NCI-H2029 (cell line): Measurements from ENCODE around the gene ADGRA1.
"Not testable (repeated sequence)": the region's sequence is repeated elsewhere in the genome, so short reads cannot be mapped to it uniquely, and the experiment has no call there.

ENCODE experiments used
- DNase-seq: peaks from one replicate; lab custom pipeline; 2025; lab: John Stamatoyannopoulos, UW

Gene ADGRA1, protein sequence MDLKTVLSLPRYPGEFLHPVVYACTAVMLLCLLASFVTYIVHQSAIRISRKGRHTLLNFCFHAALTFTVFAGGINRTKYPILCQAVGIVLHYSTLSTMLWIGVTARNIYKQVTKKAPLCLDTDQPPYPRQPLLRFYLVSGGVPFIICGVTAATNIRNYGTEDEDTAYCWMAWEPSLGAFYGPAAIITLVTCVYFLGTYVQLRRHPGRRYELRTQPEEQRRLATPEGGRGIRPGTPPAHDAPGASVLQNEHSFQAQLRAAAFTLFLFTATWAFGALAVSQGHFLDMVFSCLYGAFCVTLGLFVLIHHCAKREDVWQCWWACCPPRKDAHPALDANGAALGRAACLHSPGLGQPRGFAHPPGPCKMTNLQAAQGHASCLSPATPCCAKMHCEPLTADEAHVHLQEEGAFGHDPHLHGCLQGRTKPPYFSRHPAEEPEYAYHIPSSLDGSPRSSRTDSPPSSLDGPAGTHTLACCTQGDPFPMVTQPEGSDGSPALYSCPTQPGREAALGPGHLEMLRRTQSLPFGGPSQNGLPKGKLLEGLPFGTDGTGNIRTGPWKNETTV

DNA sequence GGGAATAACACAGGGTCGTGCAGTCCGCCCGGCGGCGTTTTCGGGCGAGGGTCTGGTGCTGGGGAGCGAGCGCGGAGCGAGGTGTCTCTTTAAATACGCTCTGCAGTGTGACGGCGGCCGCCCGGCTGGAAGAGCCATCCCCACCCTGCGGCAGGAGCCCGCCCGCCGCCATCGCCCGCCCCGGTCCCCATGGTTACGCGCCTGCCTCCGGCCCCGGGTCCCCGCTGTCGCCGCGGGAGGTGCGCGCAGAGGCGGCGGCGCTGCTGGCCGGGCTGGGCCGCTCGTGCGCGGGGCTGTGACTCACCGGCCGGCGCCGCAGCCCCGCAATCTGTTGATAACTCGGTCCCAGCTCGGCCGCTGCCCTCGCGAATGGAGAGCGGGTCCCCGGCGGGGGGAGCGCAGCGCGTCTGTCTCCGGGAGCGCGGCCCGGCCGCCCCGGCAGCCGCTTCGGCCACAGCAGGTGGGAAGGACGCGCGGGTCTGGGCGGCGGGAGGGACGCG is at the start of gene ADGRA1:
TSS of gene ADGRA1 (plus strand) at position 246 of the 500 bp plus-strand sequence. CDS start 986 bp downstream, outside the sequence.
- DNase-seq: no peak

DNA sequence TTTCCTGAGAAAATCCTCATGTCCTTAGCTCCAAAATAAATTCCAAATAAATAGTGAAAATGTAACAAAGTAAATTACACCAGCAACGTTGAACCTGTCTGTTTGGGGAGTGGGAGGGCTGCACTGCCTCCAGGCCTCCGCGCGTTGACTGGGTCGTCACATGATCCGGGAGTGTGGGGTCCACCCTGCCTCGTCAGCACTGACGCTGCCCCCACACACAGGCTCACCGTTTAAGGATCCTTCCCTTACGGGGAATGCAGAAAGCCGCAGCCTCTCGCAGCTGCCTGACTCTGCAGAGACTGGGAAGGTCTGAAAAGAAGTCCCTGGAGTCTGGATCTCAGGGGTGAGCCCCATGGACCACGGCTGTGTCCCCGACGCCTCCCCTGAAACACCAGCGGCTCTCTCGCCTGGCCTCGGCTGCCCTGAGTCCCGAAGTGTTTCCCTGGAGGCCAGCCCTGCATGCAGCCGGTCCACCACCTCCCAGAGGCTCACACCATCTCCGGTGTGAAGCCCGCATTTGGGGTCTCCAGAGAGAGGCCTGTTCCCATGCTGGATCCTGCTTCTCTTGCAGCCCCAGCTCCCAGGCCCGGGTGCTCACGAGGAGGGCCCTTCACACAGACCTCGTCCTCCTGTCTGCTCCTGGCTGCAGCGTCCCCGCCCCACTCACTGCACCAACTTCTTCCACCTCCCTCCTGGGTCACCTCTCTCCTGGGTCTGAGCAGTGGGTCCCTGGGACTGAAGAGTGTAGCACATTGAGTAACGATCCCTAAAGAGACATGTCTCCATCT is 49.5 kb upstream of the ADGRA1 start:
- no peak for DNase-seq

DNA sequence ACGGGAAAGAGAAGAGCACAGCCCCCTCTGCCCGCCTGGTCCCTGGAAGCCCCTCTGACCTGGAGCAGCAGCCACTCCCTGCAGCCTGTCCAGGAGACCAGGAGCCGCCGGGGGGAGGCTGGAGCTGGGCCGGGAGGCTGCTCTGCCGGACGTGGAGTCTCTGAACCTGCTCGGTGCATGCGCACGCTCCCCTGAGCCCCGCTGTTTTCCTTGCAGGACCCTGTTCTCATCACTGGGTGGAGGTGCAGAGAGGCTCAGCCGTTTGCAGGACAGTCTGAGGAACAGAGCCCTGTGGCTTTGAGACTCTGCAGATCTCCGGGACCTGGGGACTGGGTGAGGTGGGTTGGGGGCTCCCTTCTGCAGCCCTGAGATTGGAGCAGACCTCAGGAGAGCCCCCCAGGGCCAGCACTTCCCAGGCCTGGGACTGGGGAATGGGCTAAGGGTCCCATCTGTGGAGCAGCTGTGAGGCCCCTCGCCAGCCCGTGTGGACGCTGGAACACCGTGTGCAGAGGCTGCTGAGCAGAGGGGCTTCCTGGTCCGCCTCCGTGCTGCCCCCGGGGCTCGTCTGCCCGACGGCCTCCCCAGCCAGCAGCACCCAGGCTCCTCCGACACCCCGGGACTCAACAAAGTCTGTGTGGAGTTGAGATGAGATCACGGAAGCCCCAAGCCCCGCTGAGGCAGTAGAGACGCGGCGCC is 48.5 kb upstream of the ADGRA1 start:
- DNase-seq: no peak

DNA sequence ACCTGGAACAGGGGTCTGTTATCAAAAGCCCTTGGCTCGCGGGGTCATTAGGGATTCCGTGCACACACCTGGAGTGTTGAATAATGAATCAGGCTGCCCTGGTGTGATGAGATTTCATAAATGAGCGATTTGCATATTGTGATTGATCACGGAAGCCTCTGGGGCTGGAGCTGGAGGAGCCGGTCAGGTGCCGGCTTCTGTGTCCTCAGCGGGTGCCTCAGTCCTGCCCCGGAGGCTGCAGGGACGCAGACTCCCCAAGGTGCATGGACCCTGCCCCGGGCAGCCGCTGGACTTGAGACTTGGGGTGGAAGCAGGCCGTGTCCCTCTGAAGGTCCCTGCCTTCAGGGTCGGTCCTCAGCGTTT is 47.9 kb upstream of the ADGRA1 start:
- no peak for DNase-seq

DNA sequence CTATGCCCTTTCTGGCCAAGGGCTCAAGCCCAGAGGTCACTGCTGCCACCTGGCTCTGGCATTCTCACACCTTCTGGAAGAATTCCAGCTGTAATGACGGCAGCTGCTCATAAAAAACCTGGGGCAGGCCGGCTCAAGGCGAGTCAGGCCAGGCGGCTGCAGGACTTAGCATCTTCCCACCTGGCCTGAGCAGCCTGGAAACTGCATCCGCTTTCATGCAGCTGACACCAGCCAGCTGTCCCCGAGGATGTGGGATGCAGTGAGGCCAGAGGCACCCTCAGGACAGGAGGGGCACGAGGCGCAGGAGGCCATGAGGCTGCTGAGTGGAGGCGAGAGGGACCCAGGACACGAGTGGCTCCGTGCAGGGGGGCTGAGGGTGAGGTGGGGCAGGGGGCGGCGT is 47.5 kb upstream of the ADGRA1 start:
- DNase-seq: no peak

DNA sequence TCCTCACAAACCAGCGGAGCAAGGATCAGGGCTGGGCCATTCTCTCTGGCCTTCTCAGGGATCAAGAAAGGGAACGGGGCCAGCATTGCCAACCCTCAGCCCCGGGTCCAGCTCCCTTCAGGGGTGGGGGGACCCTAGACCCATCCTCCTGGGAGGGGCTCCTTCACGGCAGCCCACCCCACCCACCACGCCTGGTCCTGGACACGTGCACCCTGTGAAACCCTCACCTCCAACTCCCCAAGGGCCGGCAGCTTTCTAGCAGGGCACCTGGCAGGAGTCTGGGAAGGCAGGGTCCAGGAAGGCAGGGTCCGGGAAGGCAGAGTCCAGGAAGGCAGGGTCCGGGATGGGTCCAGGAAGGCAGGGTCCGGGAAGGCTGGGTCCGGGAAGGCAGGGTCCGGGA is 46.6 kb upstream of the ADGRA1 start:
- DNase-seq: no peak

DNA sequence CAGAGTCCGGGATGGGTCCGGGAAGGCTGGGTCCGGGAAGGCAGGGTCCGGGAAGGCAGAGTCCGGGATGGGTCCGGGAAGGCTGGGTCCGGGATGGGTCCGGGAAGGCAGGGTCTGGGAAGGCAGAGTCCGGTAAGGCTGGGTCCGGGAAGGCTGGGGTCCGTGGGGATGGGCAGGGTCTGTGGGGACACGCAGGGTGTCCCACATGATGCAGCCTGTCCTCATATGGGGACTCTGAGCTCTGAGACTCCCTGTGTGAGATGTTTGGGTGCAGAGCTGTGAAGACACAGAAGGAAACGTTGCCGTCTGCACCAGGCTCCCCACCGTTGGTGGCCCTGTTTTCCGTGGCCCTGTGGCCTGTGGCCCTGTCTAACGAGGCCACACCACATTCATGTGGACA is 45.7 kb upstream of the ADGRA1 start:
- DNase-seq: no peak

DNA sequence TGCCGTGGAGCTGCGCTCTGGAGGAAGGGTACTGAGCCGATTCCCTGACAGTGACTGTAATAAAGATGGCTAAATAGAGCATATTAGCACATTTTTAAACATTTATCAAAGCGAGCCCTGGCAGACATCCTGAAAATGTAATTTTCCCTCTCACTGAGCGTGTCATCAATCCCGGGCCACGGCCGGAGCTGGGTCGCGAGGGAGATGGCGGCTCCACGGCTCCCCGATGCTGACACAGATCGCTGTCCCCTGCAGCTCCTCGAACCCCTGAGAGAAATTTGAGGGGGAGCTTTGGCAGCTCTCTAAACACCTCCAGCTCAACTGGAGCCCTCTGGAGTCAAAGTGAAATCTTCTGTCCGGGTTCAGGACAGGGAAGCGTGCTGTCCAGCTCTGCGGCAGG is 44.9 kb upstream of the ADGRA1 start:
- DNase-seq: no peak

DNA sequence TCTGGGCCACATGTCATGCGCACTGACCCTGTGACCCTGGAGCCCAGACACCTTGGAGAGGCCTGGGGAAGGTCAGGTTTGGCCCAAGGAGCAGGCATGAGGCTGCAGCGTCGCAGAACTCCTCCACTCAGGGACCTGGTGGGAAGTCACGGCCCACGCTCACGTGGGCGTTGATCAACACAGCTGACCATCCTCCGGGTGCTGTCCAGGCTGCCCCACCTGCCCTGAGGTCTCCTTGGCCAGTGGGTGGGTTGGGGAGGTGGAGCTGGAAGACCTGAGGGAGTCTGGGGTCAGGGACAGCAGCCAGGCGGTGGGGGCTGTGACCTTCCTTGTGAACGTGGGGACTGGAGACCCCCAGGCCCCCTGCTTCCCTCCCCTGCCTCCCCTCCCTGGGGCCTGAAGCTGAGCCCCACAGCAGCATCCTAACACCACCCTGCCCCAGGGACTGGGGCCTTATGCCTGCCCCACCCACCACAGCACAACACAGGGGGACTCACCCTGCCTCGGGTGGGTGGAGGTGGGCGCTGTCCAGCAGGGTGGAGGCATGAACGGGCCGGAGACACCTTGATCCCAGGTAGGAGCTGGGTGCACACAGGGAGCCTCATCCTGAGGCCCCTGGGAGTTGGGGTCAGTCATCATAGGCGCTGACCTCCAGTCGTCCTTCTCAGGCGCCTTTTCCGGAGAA is 44.0 kb upstream of the ADGRA1 start:
- DNase-seq: no peak

DNA sequence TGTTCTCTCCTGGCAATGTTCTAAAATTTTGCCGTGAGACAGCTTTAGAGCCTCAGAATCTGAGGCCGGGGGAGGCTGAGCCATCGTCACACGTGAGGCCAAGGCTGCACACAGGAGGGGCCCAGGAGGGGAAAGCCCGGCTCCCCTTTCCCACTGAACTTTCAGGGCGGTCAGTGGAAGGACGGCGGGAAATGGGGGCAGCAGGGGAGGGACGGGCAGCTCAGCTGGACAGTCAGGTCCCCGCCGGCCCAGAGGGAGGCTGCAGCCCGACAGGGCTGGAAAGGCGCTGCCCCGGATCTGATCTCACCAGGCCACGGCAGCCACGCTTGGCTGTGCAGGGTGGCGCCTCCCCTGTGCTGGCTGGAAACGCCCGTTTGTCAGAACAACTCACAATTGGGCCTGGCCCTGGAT is 43.3 kb upstream of the ADGRA1 start:
- no peak for DNase-seq

DNA sequence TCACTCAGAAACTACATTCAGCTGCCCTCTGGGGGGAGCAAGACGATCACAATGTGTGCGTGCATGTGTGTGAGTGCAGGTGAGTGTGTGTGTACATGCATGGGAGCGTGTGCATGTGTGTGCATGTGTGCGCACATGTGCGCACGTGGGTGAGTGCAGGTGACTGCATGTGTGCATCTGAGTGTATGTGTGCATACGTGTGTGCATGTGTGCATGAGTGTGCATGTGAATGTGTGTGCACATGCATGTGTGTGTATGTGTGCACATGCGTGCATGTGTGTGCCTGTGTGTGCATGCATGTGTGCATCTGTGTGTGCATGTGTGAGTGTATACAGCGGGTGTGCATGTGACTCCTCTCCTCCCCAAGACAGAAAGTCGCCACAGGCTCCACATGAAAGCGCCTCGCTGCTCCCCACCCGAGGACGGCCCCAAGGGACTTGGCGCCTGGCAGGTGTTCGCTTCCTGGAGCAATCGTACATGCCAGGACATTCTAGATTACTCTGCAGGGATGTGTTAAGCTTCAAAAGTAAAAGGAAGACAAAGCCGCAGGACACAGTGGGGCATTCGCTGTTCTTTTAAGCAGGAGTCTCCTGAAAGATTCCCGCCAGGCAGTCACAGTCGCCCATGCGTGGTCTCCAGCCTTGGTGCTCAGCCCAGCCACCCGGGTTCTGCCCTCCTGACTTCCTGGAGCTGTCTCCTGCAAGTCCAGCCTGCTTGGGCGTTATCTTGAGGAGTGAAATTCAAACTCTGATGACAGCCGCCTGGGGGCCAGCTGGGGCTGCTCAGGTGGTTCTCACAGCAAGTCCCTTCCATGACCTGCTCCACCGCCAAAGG is 42.0 kb upstream of the ADGRA1 start:
- no peak for DNase-seq

DNA sequence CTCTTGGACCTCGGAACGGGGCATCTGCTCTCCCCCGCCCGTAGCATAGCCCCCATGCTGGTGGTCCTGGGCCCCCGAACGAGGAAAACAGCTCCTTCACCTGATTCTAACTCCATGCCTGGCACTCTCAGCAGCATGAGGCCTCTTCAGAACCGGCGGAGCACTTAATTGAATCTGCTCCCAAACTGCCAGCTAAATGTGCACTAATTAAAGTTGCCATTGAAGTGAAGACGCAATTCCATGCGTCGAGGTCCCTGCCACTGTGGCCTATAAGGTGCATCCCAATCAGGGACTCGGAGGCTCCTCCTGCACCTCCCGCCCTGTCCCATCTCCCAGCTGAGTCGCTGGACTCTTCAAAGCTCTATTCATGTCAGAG is 41.3 kb upstream of the ADGRA1 start:
- no peak for DNase-seq

DNA sequence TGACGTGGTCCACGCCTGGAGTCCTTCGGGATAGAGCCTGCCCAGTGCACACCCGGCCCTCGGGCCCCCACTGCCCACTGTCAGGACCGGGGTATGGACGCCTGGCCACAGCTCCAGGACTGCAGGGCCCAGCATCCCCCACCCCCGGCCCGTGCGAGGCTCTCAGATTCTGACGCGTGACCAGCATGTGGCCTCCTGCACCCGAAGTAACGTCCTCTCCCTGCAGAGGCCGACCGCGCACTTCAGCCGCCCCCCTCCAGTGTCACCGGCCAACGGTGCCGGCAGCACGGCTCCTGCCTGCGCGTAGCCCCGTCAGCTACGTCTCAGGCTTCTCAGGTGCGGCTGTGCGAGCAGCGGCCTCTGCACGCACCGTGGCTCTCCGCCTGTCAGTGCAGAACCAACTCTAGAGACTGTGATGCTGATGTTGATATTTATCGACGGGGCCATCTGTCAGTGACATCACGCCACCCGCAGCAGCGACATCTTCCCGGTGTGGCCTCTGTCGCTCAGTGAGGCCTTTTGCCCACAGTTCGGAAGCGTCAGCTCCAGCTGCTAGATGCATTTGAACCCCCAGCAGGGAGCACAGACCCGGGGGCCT is 40.1 kb upstream of the ADGRA1 start:
- DNase-seq: no peak

DNA sequence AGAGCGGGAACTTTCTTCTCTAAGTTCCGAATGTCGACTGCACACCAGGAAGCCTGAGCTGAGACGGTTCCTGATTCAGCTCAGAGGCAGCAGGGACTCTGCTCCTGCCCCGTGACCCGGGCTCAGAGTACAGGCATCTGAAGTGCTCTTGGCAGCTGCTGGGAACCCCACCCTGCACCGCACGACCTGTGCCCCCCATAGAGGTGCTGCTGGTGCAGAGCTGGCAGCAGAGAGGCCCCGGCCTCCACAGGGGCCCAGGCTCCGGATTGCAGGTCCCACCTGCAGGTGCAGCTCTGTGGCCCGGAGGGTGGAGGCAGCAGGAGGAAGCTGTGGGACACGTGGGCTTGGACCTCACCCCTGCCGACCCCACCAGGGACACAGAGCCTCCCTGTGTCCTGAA is 39.5 kb upstream of the ADGRA1 start:
- no peak for DNase-seq

DNA sequence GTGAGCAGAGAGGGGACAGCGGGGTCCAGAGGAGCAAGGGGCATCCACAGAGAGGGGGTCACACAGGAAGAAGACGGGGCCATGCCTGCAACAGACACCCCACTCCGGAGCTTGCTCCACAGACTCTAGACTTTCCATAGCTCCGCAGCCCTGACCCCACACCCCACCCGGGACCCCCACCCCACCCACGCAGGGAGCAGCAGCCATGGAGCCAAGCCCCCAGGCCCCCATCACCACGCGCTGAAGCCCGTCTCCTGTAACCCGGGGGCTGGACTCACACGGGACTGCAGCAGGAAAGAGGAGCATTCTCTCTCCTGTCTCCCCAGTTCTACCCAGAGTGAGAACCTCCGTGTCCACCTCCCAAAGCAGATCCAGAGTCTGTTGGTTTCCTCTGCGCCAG is 38.8 kb upstream of the ADGRA1 start:
- DNase-seq: no peak

DNA sequence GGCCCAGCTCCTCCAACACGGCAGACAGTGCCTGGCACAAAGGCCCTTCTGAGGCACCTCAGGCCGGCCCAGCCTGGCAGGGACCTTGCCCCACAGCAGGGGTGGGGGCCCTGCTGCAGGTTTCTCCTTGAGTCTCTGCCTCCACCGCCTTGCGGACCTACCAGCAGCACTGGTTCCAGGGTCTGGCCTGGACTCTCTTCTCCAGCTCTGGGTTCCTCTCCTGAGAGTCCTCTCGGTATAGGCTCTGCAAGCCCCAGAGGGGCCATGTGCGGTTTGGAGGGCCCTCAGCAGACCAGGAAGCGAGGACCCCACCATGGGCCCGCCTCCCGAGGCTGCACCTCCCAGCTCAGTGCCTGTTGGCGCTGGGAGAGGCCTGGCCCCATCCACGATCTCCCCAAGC is 38.1 kb upstream of the ADGRA1 start:
- DNase-seq: no peak

DNA sequence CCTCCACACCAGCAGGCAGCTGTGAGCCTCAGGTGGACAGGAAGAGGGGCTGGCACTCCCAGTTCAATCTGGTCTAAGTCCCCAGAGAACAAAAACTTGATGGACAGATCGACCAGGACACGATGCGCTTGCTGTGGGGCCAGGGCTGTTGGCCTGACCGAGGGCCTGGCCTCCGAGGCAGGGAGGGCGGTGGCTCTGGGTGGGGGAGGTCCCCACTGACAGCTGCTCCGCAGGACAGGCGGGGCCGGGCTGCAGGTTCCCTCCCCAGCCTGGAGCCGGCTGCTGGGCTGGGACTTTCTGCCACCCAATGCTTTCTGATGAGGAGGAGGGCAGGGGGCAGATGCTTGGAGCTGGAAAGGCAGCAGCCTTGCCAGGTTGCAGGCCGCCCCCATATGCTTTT is 37.4 kb upstream of the ADGRA1 start:
- DNase-seq: no peak

DNA sequence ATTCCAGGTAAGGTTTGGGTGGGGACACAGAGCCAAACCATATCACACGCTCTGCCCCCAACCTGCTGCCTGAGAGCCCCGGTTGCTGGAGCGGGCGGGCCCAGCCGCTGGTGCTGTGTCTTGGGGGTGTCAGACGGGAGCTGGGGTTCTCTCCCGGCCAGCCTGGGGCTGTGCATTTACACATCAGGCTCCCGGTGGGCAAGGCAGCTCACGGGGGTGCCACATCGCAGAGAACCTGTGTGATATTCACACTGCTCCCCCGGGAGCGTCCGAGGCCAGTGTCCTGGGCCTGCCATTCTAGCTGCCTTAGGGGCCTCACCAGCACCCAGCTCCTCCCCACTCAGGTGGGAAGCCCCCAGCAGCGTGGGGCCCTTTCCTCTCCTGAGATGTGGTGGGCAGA is 35.6 kb upstream of the ADGRA1 start:
- DNase-seq: no peak

DNA sequence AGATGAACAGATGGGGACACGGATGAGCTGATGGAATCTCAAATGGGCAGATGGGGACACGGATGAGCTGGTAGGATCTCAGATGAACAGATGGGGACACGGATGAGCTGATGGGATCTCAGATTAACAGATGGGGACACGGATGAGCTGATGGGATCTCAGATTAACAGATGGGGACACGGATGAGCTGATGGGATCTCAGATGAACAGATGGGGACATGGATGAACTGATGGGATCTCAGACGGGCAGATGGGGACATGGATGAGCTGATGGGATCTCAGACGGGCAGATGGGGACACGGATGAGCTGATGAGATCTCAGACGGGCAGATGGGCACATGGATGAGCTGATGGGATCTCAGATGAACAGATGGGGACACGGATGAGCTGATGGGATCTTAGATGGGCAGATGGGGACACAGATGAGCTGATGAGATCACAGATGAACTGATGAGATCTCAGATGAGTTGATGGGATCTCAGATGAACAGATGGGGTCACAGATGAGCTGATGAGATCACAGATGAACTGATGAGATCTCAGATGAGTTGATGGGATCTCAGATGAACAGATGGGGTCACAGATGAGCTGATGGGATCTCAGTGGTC is 34.1 kb upstream of the ADGRA1 start:
- not testable (repeated sequence) for DNase-seq

DNA sequence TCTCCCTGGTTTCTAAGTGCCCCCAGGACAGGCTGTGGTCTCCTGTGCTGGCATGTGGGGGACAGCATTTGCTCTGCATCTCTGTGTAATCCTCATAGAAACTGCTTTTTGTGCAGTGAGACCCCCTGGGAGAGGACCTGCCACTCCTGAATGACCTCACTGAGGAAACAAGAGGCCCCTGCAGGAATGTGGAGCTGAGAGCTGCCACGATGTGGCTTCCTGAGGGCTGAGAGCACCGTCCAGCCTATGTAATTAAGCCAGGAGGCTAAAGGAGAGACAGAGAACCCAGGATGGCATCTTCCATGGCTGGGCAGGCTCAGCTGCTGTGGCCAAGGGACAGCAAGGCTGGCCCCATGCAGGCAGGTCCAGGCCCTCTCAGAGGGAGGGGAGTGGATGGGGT is 32.3 kb upstream of the ADGRA1 start:
- DNase-seq: no peak
